GM12801 (cell line): ENCODE data around the gene SHROOM2.

Experiments used
- CTCF ChIP-seq: IDR thresholded peaks from one replicate; pipeline ENCODE4 v1.5.1; 2011; ENCODE audit warnings: control low read depth; ENCODE audit not compliant: insufficient read length; ENCODE audit errors: extremely low read depth

Gene SHROOM2

GRCh38 chrX:9804444-9804843 lies 18.2 kb downstream of the SHROOM2 start:
- no peak for TF ChIP-seq CTCF

GRCh38 chrX:9805956-9806355 lies 19.7 kb downstream of the SHROOM2 start:
- no peak for TF ChIP-seq CTCF

DNA sequence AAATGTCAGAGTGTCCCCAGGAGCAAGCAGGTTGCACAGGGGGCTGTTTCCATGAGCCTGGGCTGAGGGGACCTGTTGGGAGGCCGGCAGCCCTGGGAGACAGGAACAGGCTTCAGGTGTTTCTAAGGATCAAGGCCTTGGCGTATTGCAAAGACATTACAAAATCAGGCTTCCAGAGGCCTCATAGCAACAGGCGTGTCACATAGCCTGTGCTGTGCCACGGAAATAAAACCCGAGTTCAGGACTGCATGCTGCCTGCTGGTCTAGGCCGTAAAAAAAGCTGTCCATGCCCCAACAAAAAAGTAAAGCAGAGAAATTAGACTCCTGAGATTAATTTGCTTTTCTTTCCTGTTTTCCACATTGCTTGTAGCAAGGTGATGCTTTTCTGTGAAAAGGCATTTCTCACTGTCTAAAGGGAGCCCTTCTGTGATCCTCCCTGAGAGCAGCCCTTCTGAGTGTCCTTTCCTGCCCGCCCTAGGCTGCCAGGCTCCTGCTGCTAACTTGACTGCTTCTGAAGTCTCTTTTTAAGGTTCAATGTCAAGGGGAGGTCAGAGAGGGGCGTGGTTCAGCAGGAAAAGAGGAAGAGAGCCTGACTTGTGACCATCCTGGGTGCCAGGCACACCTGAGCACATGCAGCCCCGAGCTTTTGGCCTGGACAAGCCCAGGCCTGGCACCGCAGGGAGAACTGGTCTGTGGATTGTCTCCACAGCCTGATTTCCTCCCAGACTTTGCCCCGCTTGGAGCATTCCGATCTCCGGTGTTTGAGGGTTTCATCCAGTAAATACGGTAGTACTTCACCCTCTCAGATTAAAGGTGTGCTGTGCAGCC lies 21.3 kb downstream of the SHROOM2 start:
- TF ChIP-seq CTCF = no peak

GRCh38 chrX:9816084-9816700 lies 30.0 kb downstream of the SHROOM2 start:
- no peak for TF ChIP-seq CTCF

DNA sequence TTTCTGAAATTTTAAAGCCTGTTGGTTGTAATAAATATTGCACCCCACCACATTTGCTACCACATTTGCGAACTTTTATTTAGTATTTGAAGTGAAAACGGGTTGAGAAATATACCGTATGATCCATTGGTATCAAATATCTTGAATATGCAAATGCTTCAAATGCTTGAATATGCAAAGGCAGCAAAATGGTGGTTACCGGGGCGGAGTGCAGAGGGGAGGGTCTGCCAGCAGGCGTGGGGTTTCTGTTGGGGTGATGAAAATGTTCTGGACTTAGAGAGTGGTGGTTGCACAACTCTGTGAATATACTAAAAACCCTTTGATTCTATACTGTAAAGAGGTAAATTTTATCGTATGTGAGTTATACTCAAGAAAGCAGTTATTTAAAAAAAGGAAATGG lies 35.3 kb downstream of the SHROOM2 start:
- no peak for TF ChIP-seq CTCF

- no peak for TF ChIP-seq CTCF
Observed at GRCh38 chrX:9824554-9824953, 38.3 kb downstream of the SHROOM2 start.

DNA sequence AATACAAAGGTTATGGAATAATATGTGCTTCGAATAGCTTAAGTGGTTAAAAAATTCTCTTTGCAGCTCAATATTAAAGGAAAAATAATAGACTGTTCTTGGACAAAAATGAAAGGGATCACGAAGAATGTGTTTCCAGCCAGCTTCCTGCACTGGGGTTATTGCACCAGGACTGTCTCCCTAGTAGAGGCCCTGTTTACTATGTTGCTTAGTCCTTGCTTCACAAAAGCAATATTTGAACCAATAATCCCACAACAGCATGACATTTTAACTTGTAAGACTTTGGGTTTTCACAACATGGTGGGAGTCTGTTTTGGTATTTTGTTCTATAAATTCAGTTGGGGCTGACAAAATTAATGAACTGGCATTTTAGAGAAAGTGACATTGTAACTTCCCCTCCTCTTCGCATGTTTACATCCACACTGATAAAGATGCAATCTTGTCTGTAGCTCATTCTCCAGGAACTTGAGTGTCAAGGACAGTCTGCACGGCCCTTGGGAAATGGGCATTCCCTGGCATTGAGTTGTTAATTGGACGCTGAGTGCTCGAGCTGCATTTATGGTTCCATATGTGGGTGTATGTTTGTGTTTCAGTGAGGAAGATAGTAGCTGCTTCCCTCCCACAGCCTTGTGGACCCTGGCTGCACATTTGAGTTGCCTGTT lies 39.0 kb downstream of the SHROOM2 start:
- TF ChIP-seq CTCF = no peak
